ENCODE results near the gene KCNJ10.

DNA sequence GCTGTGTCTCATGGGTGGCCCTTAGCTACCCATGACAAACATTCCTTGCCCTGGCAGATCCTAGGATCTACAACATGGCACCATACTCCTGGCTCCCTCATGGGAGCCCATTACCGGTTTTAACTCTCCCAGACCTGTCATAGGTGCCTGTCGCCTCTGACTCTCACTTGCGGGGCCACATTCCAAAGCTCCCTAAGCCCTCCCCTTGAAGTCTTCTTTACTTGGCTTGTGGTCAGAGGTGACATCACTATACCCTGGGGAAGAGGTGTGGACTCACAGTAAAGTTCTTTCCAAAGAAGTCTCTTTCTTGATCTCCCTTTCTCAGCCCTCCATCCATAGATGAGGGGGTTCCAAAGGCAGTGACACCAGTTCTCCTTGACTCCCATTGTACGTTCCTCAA, 110.5 kb downstream of the KCNJ10 start:
- TF ChIP-seq, protein P1, sequence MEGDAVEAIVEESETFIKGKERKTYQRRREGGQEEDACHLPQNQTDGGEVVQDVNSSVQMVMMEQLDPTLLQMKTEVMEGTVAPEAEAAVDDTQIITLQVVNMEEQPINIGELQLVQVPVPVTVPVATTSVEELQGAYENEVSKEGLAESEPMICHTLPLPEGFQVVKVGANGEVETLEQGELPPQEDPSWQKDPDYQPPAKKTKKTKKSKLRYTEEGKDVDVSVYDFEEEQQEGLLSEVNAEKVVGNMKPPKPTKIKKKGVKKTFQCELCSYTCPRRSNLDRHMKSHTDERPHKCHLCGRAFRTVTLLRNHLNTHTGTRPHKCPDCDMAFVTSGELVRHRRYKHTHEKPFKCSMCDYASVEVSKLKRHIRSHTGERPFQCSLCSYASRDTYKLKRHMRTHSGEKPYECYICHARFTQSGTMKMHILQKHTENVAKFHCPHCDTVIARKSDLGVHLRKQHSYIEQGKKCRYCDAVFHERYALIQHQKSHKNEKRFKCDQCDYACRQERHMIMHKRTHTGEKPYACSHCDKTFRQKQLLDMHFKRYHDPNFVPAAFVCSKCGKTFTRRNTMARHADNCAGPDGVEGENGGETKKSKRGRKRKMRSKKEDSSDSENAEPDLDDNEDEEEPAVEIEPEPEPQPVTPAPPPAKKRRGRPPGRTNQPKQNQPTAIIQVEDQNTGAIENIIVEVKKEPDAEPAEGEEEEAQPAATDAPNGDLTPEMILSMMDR (conservative IDR thresholded peaks at IDR 0.05; ENCODE audit: low read length), result no peak
- TF ChIP-seq EZH2phosphoT487 (IDR thresholded peaks at IDR 0.05; ENCODE audit: borderline replicate concordance), result no peak
